ENCODE data around the gene P4HA1.

GRCh38 chr10:73119457-73119856, 22.8 kb upstream of the P4HA1 start:
- no peak for TF ChIP-seq KLF1 (tag; IDR thresholded peaks at IDR 0.05)
- no peak for TF ChIP-seq CTCF (IDR thresholded peaks at IDR 0.05 in 2 of 3, conservative IDR thresholded peaks at IDR 0.05 in 1 of 3; ENCODE audit: insufficient read depth in 2 of 3, low read depth in 1 of 3, low read length in 3 of 3)
- TF ChIP-seq ZBTB33 (CRISPR knock-in tag; IDR thresholded peaks at IDR 0.05): no peak
- no peak for TF ChIP-seq ATF2 (CRISPR knock-in tag; IDR thresholded peaks at IDR 0.05)
- no peak for TF ChIP-seq ESRRA (IDR thresholded peaks at IDR 0.05; ENCODE audit: borderline replicate concordance, low read depth)
- no peak for TF ChIP-seq NFIC (IDR thresholded peaks at IDR 0.05)
- TF ChIP-seq RCOR1 (IDR thresholded peaks at IDR 0.05; ENCODE audit: borderline replicate concordance in 1 of 2, low read depth in 2 of 2, low read length in 2 of 2): no peak
- no peak for TF ChIP-seq MEF2A (IDR thresholded peaks at IDR 0.05; ENCODE audit: control insufficient read depth, low read depth, low read length)
